Activated CD8-positive, alpha-beta memory T cell treated with anti-CD3 and anti-CD28 coated beads, Interleukin-2, amount 50 U/mL, for 4 hours (primary cell): ENCODE data around the gene ACLY.

Source experiments
- DNase-seq: peaks from one replicate; pipeline ENCODE4 v3.0.0-alpha.2; 2020

The ACLY gene

DNA sequence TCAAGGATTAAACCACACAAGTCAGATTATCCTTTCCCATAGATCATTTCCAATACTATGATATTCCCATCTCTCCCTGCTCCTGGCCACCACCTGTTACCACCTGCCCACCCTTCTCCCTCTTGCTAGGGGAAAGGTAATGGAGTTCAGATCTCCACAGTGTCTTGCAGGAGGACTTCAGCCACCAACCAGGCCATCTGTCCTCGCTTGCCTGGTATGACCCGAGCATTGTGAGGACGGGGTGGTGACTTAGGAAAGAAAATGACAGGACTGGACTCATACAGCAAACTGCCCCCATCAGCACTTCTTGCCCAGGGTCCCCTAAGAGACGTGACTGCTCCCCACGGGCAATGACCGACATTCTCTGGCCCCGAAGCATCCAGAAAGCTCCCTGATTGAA, 95.2 kb downstream of the ACLY start:
- no peak for DNase-seq

DNA sequence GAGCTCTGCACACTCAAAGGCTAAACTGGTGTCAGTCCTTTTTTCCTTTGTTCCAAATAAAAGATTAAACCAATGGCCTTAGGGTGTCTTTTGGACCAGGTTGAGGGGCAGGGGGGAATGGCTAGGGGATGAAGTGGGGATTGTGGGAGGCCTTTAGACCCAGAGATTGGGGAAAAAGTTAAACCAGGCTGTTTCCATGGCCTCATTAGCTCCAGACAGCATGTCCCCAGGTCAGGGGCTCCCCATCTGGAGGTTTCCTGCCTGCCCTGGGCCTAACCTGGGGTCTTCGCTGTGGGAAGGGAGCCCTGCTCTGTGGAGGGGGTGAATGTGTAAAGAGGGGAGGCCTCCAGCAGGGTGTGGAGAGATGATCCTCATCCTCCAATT, 95.6 kb downstream of the ACLY start:
- DNase-seq = no peak

- DNase-seq = no peak
These were observed 96.3 kb downstream of the ACLY start for GRCh38 chr17:41822216-41823140.

DNA sequence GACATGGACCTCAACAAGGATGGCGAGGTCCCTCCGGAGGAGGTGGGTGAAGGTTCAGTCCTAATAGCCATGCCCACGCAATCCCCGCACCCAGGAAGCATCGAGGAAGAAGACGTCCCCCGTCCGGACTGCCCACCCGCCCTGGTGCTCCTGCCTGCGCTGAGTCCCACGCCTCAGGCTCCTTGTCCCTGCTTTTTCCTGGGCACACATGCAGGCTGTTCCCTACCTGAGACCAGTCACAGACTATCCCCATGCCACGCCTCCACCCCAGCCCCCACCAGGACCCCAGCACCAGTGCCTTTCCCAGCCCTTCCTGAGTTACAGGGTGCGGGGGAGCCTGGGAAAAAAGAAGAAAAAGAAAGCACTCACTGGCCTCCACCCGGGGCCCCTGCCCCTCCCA, 97.0 kb downstream of the ACLY start:
- DNase-seq = no peak

- DNase-seq = no peak
These were observed 100.7 kb downstream of the ACLY start for GRCh38 chr17:41818024-41818423.
